Activated B cell treated with CpG ODN at 0.5 μM for 24 hours (primary cell): Measurements from ENCODE around the gene CERCAM. TPM values are rescaled to one million over a fixed set of nuclear protein-coding genes. Genes with fewer than 3 reads are reported as not detected.

Experiments
- ATAC-seq: fragments of 200-7000 bp; cut with Tn5 transposase; one replicate; pipeline ENCODE4 v1.10.0; 2021; ENCODE audit warnings: low read depth, mild to moderate bottlenecking, moderate library complexity
- CTCF ChIA-PET: fragments of 350-600 bp; sonication (Branson Sonifier 250); formaldehyde crosslinking; loops from one replicate; lab custom pipeline; 2021; ENCODE audit warnings: antibody characterized with exemption; lab: Charles Lee
- POLR2A ChIA-PET: fragments of 350-600 bp; sonication (Branson Sonifier 250); formaldehyde crosslinking; loops from one replicate; lab custom pipeline; 2021; ENCODE audit warnings: antibody characterized with exemption; lab: Charles Lee
- DNase-seq: peaks from one replicate; pipeline ENCODE4 v3.0.0; 2022
- H3K27ac Mint-ChIP-seq: one replicate; pipeline ENCODE4 v1.8.0; 2020; ENCODE audit warnings: mixed read lengths
- H3K27me3 Mint-ChIP-seq: one replicate; pipeline ENCODE4 v1.8.0; 2021; ENCODE audit warnings: mixed read lengths
- H3K36me3 Mint-ChIP-seq: one replicate; pipeline ENCODE4 v1.8.0; 2021; ENCODE audit warnings: low read depth, mixed read lengths
- H3K4me1 Mint-ChIP-seq: one replicate; pipeline ENCODE4 v1.8.0; 2021; ENCODE audit warnings: mixed read lengths
- H3K4me3 Mint-ChIP-seq: one replicate; pipeline ENCODE4 v1.8.0; 2020; ENCODE audit warnings: mild to moderate bottlenecking, mixed read lengths
- H3K9me3 Mint-ChIP-seq: one replicate; pipeline ENCODE4 v1.8.0; 2020; ENCODE audit warnings: mixed read lengths
- intact Hi-C: fragments of 100-400 bp; cut with micrococcal nuclease; formaldehyde crosslinking; loops from one replicate; pipeline ENCODE4 v1.15.1; 2024
- total RNA-seq: library from RNA; stranded (reverse); gene quantifications from 2 replicates; pipeline ENCODE4 v1.2.3, GENCODE V29; 2022
- TF ChIP-seq, protein P1 (sequence below): fragments of 200-600 bp; IDR thresholded peaks from one replicate; pipeline ENCODE4 v1.8.0; 2022; ENCODE audit warnings: antibody characterized with exemption, mild to moderate bottlenecking

Gene CERCAM
- total RNA-seq, 1 donor from 2014 or later, result 1.7 TPM

- Mint-ChIP-seq H3K4me3 (no peak overlapping the region), H3K36me3 (peaks cover 85% of the 10 kb centered on the region), H3K27me3 (no peaks in the 10 kb centered on the region), H3K27ac (no peak overlapping the region), H3K4me1 (no peaks in the 10 kb centered on the region), H3K9me3 (no peaks in the 10 kb centered on the region)
- DNase-seq (no peak), ATAC-seq (no peak)
- TF ChIP-seq, protein P1, sequence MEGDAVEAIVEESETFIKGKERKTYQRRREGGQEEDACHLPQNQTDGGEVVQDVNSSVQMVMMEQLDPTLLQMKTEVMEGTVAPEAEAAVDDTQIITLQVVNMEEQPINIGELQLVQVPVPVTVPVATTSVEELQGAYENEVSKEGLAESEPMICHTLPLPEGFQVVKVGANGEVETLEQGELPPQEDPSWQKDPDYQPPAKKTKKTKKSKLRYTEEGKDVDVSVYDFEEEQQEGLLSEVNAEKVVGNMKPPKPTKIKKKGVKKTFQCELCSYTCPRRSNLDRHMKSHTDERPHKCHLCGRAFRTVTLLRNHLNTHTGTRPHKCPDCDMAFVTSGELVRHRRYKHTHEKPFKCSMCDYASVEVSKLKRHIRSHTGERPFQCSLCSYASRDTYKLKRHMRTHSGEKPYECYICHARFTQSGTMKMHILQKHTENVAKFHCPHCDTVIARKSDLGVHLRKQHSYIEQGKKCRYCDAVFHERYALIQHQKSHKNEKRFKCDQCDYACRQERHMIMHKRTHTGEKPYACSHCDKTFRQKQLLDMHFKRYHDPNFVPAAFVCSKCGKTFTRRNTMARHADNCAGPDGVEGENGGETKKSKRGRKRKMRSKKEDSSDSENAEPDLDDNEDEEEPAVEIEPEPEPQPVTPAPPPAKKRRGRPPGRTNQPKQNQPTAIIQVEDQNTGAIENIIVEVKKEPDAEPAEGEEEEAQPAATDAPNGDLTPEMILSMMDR, result no peak
- ChIA-PET CTCF (no interaction called here), POLR2A (no interaction called here)
- intact Hi-C loops, result no loop called here
Observed at GRCh38 chr9:128485414-128485855, 64.8 kb downstream of the CERCAM start.

GRCh38 chr9:128486201-128486600 is 65.5 kb downstream of the CERCAM start:
- POLR2A ChIA-PET, result no interaction called here

More at GRCh38 chr9:128486201-128486600, 65.5 kb downstream of the CERCAM start:
- no peak overlapping the region for H3K27ac Mint-ChIP-seq
- DNase-seq (no peak), ATAC-seq (no peak)
- intact Hi-C loops, result no loop called here
- H3K4me3 Mint-ChIP-seq, result no peak overlapping the region
- H3K4me1 Mint-ChIP-seq, result no peaks in the 10 kb centered on the region
- H3K36me3 Mint-ChIP-seq, result peaks cover 86% of the 10 kb centered on the region
- H3K27me3 Mint-ChIP-seq, result no peaks in the 10 kb centered on the region
- CTCF ChIA-PET, result no interaction called here
- TF ChIP-seq, protein P1, result no peak
- no peaks in the 10 kb centered on the region for H3K9me3 Mint-ChIP-seq

Other genes starting within 250 kb of the CERCAM start
- 142 and 160 TPM in 2 replicates for gene CIZ1, start 229.3 kb upstream of the CERCAM start, total RNA-seq
- 0.81 and 0.86 TPM in 2 replicates for gene DNM1, start 217.5 kb upstream of the CERCAM start, total RNA-seq
- 46.0 and 53.5 TPM in 2 replicates for gene GOLGA2, start 144.8 kb upstream of the CERCAM start, total RNA-seq
- 7.2 and 10.4 TPM in 2 replicates for gene SWI5, start 144.6 kb upstream of the CERCAM start, total RNA-seq
- gene TRUB2, start 98.4 kb upstream of the CERCAM start, total RNA-seq, result 28.0 and 32.6 TPM in 2 replicates
- 36.2 and 45.6 TPM in 2 replicates for gene COQ4, start 98.0 kb upstream of the CERCAM start, total RNA-seq
- gene SLC27A4, start 80.3 kb upstream of the CERCAM start, total RNA-seq, result 13.6 and 14.4 TPM in 2 replicates
- 55.8 and 65.1 TPM in 2 replicates for gene URM1, start 49.5 kb upstream of the CERCAM start, total RNA-seq
- gene ODF2, start 35.1 kb downstream of the CERCAM start, total RNA-seq, result 41.2 and 45.7 TPM in 2 replicates
- 28.8 and 31.8 TPM in 2 replicates for gene GLE1, start 83.9 kb downstream of the CERCAM start, total RNA-seq
- gene SPTAN1, start 131.7 kb downstream of the CERCAM start, total RNA-seq, result 208 and 237 TPM in 2 replicates
- 58.0 and 60.2 TPM in 2 replicates for gene DYNC2I2, start 236.0 kb downstream of the CERCAM start, total RNA-seq